ENCODE measurements around the gene KIF5C. TPM values are rescaled to one million over a fixed set of nuclear protein-coding genes. Genes with fewer than 3 reads are reported as not detected.
"Not testable (repeated sequence)": the region's sequence is repeated elsewhere in the genome, so short reads cannot be mapped to it uniquely, and the experiment has no call there.

Gene KIF5C
- total RNA-seq (2014; rRNA removed; shearing (Covaris generic)), result 4.7 and 5.4 TPM in 2 replicates
- 4.2 and 4.6 TPM in 2 replicates for polyA plus RNA-seq (2015; cell fraction: cytosol; rRNA removed)
- polyA plus RNA-seq (2015; cell fraction: nucleus; rRNA removed), result 6.3 and 6.4 TPM in 2 replicates

GRCh38 chr2:148874868-148875341, at the start of gene KIF5C:
KIF5C (plus strand) TSS chr2:148875227; CDS start chr2:148875618, 391 bp downstream.
- peak; percentile 76 for DNase-seq (ENCODE audit: low read depth)

GRCh38 chr2:148826791-148827190, 48.2 kb upstream of the KIF5C start:
- no peak for DNase-seq (ENCODE audit: low read depth)

- DNase-seq (ENCODE audit: low read depth), result no peak
These were observed 46.1 kb upstream of the KIF5C start for GRCh38 chr2:148828941-148829340.

DNA sequence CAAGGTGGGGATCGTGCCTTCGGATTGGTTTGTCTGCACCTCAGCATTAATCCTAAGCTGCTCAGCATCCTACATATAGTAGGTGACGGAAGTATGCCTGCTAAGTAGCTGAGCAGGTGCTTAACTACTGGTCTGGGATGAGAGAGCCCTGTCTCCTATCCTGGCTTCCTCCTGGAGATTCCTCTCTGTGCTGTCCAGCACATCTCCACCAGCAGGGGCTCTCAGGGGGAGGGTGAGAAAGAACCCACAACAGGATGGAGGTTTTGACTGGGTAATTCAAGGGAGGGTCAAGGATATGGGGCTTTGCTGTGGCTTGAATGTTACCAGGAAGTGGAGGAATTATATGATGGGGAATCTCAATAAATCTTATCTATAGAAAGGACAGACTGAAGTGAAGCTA, 45.4 kb upstream of the KIF5C start:
- peak; percentile 65 for DNase-seq (ENCODE audit: low read depth)

- DNase-seq (ENCODE audit: low read depth), result no peak
These were observed 42.4 kb upstream of the KIF5C start for GRCh38 chr2:148832637-148833036.

- DNase-seq (ENCODE audit: low read depth), result no peak
These were observed 33.0 kb upstream of the KIF5C start for GRCh38 chr2:148842050-148842449.

DNA sequence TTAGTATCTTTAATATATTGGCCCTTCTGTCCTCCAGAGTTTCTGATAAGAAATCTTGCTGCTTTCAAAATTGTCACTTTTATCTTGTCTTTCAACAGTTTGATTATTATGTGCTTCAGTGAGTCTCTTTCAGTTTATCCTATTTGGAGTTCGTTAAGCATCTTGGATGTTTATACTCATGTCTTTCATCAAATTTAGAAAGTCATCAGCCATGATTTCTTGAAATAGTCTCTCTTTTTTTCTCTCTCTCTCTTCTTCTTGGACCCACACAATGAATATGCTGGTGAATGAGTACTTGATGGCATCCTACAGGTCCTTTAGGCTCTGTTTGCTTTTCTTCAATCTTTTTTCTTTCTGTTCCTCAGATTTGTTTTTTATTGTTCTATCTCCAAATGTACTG, 26.9 kb upstream of the KIF5C start:
- no peak for DNase-seq (ENCODE audit: low read depth)

GRCh38 chr2:148853458-148853857, 21.6 kb upstream of the KIF5C start:
- no peak for DNase-seq (ENCODE audit: low read depth)

DNA sequence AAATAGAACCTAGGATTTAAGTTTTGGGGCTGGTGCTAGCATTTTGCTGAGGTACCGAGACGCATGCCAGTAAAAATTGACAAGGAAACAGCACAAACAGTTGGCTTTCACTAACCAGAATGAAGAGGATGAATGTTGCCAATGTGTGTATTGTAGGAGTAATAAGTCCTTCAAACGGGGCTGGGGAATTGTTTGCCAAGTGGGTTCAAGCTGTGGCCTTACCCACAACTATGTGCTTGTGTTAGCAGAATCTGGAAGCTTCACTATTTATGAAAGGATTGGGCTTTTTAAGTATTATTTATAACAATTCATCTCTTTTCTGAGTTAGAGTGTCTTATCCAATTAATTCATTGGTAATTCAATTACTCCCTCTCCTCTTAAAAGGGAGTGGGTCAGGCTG, 15.0 kb upstream of the KIF5C start:
- DNase-seq (ENCODE audit: low read depth), result no peak

- peak; percentile 7 for DNase-seq (ENCODE audit: low read depth)
These were observed 13.7 kb upstream of the KIF5C start for GRCh38 chr2:148861367-148861766.

DNA sequence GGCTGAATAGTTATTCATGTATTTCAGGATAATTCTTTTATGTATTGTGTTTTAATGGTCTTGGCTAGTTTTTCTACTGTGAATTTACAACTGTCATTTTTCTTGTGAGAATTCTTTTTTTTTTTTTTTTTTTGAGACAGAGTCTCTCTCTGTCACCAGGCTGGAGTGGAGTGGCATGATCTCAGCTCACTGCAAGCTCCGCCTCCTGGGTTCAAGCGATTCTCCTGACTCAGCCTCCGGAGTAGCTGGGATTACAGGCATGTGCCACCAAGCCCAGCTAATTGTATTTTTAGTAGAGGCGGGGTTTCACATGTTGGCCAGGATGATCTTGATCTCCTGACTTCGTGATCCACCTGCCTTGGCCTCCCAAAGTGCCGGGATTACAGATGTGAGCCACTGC, 12.5 kb upstream of the KIF5C start:
- DNase-seq (ENCODE audit: low read depth), result not testable (repeated sequence)

- DNase-seq (ENCODE audit: low read depth), result no peak
These were observed 9.5 kb upstream of the KIF5C start for GRCh38 chr2:148865512-148865911.

GRCh38 chr2:148866091-148866490, 8.9 kb upstream of the KIF5C start:
- no peak for DNase-seq (ENCODE audit: low read depth)

- DNase-seq (ENCODE audit: low read depth), result no peak
These were observed 7.8 kb upstream of the KIF5C start for GRCh38 chr2:148867079-148867769.

DNA sequence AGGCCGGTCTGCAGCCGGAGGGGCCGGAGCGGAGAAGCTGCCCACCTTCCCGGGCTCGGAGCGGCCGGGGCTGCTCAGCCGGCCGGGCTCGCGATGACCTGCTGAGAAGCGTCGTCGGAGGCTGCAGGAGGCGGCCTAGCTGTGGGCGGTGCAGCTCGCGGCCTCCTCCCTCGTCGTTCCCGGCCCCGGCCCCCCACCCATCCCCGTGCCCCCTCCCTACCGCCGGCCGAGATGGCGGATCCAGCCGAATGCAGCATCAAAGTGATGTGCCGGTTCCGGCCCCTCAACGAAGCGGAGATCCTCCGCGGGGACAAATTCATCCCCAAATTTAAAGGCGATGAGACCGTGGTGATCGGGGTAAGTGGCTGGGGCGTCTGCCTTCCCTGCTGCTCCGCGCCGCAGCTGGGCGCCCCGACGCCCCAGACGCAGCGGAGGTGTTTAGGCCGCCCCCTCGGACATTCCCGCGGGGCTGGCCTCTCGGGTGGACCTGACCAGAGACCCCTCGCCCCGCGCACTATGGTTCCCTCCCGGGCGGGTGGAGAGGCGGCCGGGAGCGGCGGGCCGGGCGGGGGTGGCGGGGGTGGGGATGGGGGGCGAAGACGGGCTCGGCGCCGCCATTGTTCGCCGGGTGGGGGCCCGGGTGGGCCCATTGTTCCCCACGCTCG, 492 bp downstream of the KIF5C start:
- no peak for DNase-seq (ENCODE audit: low read depth)

- DNase-seq (ENCODE audit: low read depth), result no peak
These were observed 1.2 kb downstream of the KIF5C start for GRCh38 chr2:148876202-148876594.

DNA sequence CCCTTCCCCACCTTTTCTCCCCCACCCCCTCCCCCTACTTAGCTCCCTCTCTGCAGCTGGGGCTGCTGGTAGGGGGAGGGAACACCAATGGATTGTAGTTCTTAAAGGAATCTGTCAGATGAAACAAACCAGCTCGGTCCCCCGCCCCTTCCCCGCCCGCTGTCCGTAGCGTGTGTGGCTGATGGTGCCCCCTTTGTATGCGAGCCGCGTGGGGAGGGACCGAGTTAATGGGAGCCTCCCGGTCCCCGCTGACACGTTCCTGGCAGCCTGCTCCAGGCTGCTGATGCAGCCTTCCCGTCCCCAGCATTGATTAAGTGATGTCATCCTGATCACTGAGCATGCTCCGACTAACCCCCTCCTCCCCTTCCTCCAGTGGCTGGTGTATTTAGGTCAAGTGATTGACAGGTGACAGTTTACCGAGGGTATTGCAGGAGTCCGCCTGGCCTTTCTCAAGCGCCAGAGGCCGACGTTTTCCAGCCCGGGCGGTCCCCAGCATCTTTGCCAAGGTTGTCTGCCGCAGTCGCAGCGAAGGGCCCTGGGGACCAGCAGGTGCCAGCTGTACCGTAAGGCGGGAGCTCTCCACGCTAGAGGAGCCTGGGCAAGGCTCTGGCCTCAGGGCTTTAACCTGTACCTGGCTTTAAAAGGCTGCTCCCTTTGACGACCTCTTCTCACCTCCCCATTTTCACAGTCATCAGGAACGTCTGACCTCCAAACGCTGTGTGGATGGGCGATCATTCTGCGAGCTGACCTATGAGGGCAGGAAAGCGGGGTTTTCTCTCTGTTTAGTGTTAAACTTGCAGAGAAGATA, 1.8 kb downstream of the KIF5C start:
- DNase-seq (ENCODE audit: low read depth), result no peak

GRCh38 chr2:148877403-148877740, 2.3 kb downstream of the KIF5C start:
- DNase-seq (ENCODE audit: low read depth), result no peak

DNA sequence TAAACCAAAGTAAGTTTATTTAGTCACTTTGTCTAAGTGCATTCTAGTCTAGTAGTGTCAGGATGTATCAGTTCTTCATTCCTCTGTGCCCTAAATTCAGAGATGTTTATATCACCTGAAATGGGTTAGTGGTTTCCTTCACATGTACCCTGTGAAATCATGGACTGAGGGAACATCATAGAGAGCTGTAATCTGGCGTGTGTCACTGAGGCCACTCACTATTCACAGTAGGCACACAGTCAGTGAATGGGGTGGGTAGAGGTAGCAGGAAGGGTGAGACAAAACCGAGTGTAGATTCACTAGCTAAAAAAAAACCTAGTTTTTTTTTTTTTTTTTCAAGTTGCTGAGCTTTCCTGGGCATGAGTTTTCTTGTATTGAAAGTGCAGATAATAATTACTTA, 5.6 kb downstream of the KIF5C start:
- no peak for DNase-seq (ENCODE audit: low read depth)

GRCh38 chr2:148882051-148882450, 7.0 kb downstream of the KIF5C start:
- DNase-seq (ENCODE audit: low read depth), result no peak

DNA sequence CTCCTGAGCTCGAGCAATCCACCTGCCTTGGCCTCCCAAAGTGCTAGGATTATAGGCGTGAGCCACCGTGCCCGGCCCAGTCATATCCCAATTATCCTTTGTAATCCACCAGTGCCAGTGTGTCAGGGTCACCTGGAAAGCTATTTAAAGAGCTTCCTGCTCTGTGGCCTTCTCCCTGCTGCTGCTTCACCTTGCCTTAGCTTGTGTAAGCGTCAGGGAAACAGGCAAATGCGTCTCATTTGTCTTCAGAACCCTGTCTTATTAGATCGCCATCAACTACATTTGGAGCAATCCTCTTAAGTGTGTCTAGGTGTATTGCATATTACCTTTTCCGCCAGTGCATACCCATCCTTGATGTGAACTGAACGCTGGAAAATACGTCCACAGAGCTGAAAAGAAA, 10.2 kb downstream of the KIF5C start:
- DNase-seq (ENCODE audit: low read depth), result no peak

GRCh38 chr2:148885988-148886387, 11.0 kb downstream of the KIF5C start:
- no peak for DNase-seq (ENCODE audit: low read depth)

Data from HT1080 (cell line).